Liver (tissue), 2 donors: ENCODE measurements around the gene AP5Z1.

Experiments used
- TAF1 ChIP-seq: conservative IDR thresholded peaks from 2 replicates; pipeline ENCODE4 v1.6.1; 2016; ENCODE audit warnings: antibody characterized with exemption, mild to moderate bottlenecking
- YY1 ChIP-seq: IDR thresholded peaks from 2 replicates; pipeline ENCODE4 v1.6.1; 2016; ENCODE audit warnings: antibody characterized with exemption, mild to moderate bottlenecking
- donor health status: healthy.

DNA sequence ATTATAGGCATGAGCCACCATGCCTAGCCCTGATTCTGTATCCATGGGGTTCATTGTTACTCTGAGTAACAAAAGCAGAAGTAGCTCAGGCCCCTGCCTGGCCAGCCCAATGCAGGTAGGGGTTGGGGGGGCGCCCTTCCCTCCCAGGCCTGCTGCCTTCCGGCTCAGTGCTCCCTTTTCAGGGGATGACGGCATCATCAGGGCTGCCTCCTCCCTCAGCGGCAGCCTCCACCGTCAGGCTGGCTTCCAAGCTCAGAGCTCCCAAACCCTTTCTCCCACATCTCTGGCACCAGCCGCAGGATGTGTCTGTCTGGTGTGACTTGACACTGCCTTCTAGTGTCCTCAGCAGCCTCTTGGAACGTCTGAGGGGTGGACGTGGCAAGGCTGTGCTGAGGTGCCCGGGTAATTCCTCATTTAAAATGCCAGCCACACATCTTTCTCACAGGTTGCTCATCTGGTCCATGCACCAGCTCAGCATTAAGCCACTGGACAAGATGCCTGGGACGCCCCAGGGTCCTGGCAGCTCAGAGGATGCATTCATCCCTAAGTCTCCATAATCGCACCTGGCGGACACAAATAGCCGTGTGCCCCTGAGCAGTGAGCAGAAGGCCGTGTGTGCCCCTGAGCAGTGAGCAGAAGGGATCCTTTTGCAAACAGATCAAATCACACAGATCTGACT is 48.2 kb downstream of the AP5Z1 start:
- TF ChIP-seq TAF1, result no peak
- no peak for TF ChIP-seq YY1
